ENCODE measurements around the gene CES4A. TPM values are rescaled to one million over a fixed set of nuclear protein-coding genes. Genes with fewer than 3 reads are reported as not detected.
A peak's percentile ranks its signal among the peaks of the same experiment; 100 is the strongest.

The CES4A gene
- total and polyA plus RNA-seq, 4 donors: 1.9 to 22.7 (median 9.9) TPM

GRCh38 chr16:67017810-67018488, 29.6 kb downstream of the CES4A start:
- Histone ChIP-seq H3K27ac (ENCODE audit: low read depth in 1 of 2, low read length in 2 of 2) (no peak overlapping the region), H3K9me3 (ENCODE audit: control insufficient read depth, low read length) (no peaks in the 10 kb centered on the region), H3K27me3 (ENCODE audit: control insufficient read depth in 1 of 2, insufficient read depth in 2 of 2, low read length in 1 of 2) (no peaks in the 10 kb centered on the region), H3K4me3 (ENCODE audit: low read length in 2 of 2) (no peak overlapping the region), H3K36me3 (ENCODE audit: control insufficient read depth in 1 of 2, insufficient read depth in 2 of 2, low read length in 1 of 2) (no peaks in the 10 kb centered on the region), H3K4me1 (ENCODE audit: control insufficient read depth in 1 of 2, insufficient read depth in 2 of 2, low read length in 2 of 2) (no peaks in the 10 kb centered on the region)
- DNase-seq (peak; percentile 72 to 79), ATAC-seq (ENCODE audit: low FRiP score) (peak; percentile 46)
- intact Hi-C loops (cut with DNase I): loop anchor here in 1 of 2 donors (5.0 kb wide), 2 partner anchors 116 to 139 kb away; partner anchors contain the start of genes FBXL8 and TRADD
- 52 to 54% methylated on average over 6 of the region's 6 CpGs for WGBS, 2 donors

- H3K27ac ChIP-seq (ENCODE audit: low read depth in 1 of 2, low read length in 2 of 2): no peak overlapping the region
- no peaks in the 10 kb centered on the region for H3K9me3 ChIP-seq (ENCODE audit: control insufficient read depth, low read length)
- 90 to 94% methylated on average over 8 of the region's 8 CpGs for WGBS, 2 donors
- no peaks in the 10 kb centered on the region for H3K4me1 ChIP-seq (ENCODE audit: control insufficient read depth in 1 of 2, insufficient read depth in 2 of 2, low read length in 2 of 2)
- ATAC-seq (ENCODE audit: low FRiP score) (no peak), DNase-seq (peak in 1 of 2 donors; percentile 21)
- intact Hi-C loops (cut with DNase I): loop anchor here in 1 of 2 donors (5.0 kb wide), 2 partner anchors 117 to 138 kb away; partner anchors contain the start of genes FBXL8 and TRADD
- no peaks in the 10 kb centered on the region for H3K36me3 ChIP-seq (ENCODE audit: control insufficient read depth in 1 of 2, insufficient read depth in 2 of 2, low read length in 1 of 2)
- no peak overlapping the region for H3K4me3 ChIP-seq (ENCODE audit: low read length in 2 of 2)
- no peaks in the 10 kb centered on the region for H3K27me3 ChIP-seq (ENCODE audit: control insufficient read depth in 1 of 2, insufficient read depth in 2 of 2, low read length in 1 of 2)
Observed at GRCh38 chr16:67019171-67019570, 30.8 kb downstream of the CES4A start.

DNA sequence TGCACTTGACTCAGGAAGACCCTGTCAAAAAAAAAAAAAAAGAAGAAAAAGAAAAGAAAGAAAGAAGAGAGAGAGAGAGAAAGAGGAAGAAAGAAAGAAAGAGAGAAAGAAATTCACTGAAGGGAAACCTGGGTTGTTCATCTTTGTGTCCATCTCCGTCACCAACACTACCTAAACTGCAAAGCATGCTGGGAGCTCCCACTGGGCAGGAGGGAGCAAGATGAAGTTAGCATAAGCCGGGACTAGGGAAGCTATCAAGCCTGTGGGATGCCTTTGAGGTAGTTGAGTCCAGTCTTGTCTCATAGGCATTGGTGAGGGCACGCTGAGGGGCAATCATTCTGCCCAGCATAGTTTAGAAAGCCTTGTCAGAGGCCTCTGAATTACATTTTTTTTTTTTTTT, 32.9 kb downstream of the CES4A start:
- H3K4me1 ChIP-seq (ENCODE audit: control insufficient read depth in 1 of 2, insufficient read depth in 2 of 2, low read length in 2 of 2): no peaks in the 10 kb centered on the region
- no peaks in the 10 kb centered on the region for H3K27me3 ChIP-seq (ENCODE audit: control insufficient read depth in 1 of 2, insufficient read depth in 2 of 2, low read length in 1 of 2)
- no peaks in the 10 kb centered on the region for H3K36me3 ChIP-seq (ENCODE audit: control insufficient read depth in 1 of 2, insufficient read depth in 2 of 2, low read length in 1 of 2)
- intact Hi-C loops (cut with DNase I): no loop called here
- H3K9me3 ChIP-seq (ENCODE audit: control insufficient read depth, low read length): no peaks in the 10 kb centered on the region
- DNase-seq: no peak
- WGBS, 2 donors: 86 to 90% methylated on average over 3 of the region's 3 CpGs
- no peak for ATAC-seq (ENCODE audit: low FRiP score)
- H3K27ac ChIP-seq (ENCODE audit: low read depth in 1 of 2, low read length in 2 of 2): no peak overlapping the region
- H3K4me3 ChIP-seq (ENCODE audit: low read length in 2 of 2): no peak overlapping the region

GRCh38 chr16:67022531-67023214, 34.3 kb downstream of the CES4A start:
- Histone ChIP-seq H3K36me3 (ENCODE audit: control insufficient read depth in 1 of 2, insufficient read depth in 2 of 2, low read length in 1 of 2) (no peaks in the 10 kb centered on the region), H3K4me1 (ENCODE audit: control insufficient read depth in 1 of 2, insufficient read depth in 2 of 2, low read length in 2 of 2) (no peaks in the 10 kb centered on the region), H3K27me3 (ENCODE audit: control insufficient read depth in 1 of 2, insufficient read depth in 2 of 2, low read length in 1 of 2) (no peaks in the 10 kb centered on the region), H3K27ac (ENCODE audit: low read depth in 1 of 2, low read length in 2 of 2) (no peak overlapping the region), H3K4me3 (ENCODE audit: low read length in 2 of 2) (no peak overlapping the region), H3K9me3 (ENCODE audit: control insufficient read depth, low read length) (no peaks in the 10 kb centered on the region)
- intact Hi-C loops (cut with DNase I): no loop called here
- ATAC-seq (ENCODE audit: low FRiP score) (no peak), DNase-seq (no peak)
- 63 to 67% methylated on average over 4 of the region's 4 CpGs for WGBS, 2 donors

- H3K27ac ChIP-seq (ENCODE audit: low read depth in 1 of 2, low read length in 2 of 2): no peak overlapping the region
- no peaks in the 10 kb centered on the region for H3K27me3 ChIP-seq (ENCODE audit: control insufficient read depth in 1 of 2, insufficient read depth in 2 of 2, low read length in 1 of 2)
- H3K36me3 ChIP-seq (ENCODE audit: control insufficient read depth in 1 of 2, insufficient read depth in 2 of 2, low read length in 1 of 2): no peaks in the 10 kb centered on the region
- H3K4me3 ChIP-seq (ENCODE audit: low read length in 2 of 2): no peak overlapping the region
- WGBS, 2 donors: 100% methylated on average over 1 of the region's 1 CpG
- ATAC-seq (ENCODE audit: low FRiP score): no peak
- no peaks in the 10 kb centered on the region for H3K9me3 ChIP-seq (ENCODE audit: control insufficient read depth, low read length)
- intact Hi-C loops (cut with DNase I): no loop called here
- DNase-seq: no peak
- H3K4me1 ChIP-seq (ENCODE audit: control insufficient read depth in 1 of 2, insufficient read depth in 2 of 2, low read length in 2 of 2): no peaks in the 10 kb centered on the region
Observed at GRCh38 chr16:67023689-67024088, 35.3 kb downstream of the CES4A start.

DNA sequence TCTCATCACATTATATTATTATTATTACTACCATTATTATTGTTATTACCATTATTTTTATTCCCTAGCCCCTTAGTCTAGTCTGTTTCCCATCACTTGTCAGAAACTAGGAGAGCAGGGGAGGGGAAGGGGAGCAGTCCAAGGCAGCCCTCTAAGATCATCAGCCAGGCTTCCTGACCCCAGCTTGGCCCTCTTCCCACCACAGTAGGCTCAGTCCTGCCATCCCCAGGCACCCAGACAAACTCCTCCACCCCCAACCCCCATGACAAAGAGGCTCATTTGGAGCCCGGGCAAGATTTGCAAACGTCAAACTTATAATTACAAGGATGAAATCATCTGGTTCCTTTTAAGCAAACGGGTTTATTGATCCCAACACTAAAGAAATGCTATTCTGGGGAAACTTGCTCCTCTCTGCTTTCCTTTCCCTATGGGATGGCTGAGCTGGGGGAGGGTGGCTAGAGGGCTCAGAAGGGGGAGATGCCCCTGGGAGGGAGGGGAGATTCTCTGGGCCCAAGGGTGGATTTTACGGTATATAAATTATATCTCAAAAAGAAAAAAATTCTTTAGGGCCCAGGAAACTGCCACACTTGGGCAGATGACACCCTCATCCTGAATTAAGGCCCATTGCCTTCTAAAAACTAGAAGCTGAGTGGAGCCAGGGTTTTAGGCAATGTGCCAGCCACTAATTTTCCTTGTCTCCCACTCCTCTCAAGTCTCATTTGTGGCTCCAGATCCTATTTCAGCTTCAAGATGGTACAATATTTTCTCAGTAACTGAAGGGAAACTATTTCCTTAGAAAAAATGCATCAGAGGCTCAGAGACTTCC, 36.2 kb downstream of the CES4A start:
- 78 to 86% methylated on average over 4 of the region's 4 CpGs for WGBS, 2 donors
- Histone ChIP-seq H3K27me3 (ENCODE audit: control insufficient read depth in 1 of 2, insufficient read depth in 2 of 2, low read length in 1 of 2) (no peaks in the 10 kb centered on the region), H3K4me3 (ENCODE audit: low read length in 2 of 2) (no peak overlapping the region), H3K27ac (ENCODE audit: low read depth in 1 of 2, low read length in 2 of 2) (no peak overlapping the region), H3K4me1 (ENCODE audit: control insufficient read depth in 1 of 2, insufficient read depth in 2 of 2, low read length in 2 of 2) (no peaks in the 10 kb centered on the region), H3K9me3 (ENCODE audit: control insufficient read depth, low read length) (no peaks in the 10 kb centered on the region), H3K36me3 (ENCODE audit: control insufficient read depth in 1 of 2, insufficient read depth in 2 of 2, low read length in 1 of 2) (no peaks in the 10 kb centered on the region)
- intact Hi-C loops (cut with DNase I): no loop called here
- DNase-seq (no peak), ATAC-seq (ENCODE audit: low FRiP score) (no peak)

DNA sequence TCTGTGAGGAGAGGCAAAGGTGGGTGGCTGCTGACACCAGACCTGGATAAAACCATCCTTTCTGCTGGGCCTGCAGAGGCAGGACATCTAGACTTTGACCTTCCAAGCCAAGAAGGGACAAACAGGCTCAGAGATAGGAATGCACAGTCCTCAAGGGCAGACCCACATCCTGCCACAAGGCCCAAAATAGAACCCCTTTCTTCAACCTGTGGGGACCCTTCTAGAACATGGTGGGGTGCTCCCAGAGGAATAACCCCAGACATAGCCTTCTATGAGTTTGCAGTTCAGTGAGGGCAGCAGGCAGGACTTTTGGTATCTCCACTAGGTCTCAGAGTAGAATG, 36.8 kb downstream of the CES4A start:
- Histone ChIP-seq H3K4me1 (ENCODE audit: control insufficient read depth in 1 of 2, insufficient read depth in 2 of 2, low read length in 2 of 2) (no peaks in the 10 kb centered on the region), H3K4me3 (ENCODE audit: low read length in 2 of 2) (no peak overlapping the region), H3K27me3 (ENCODE audit: control insufficient read depth in 1 of 2, insufficient read depth in 2 of 2, low read length in 1 of 2) (no peaks in the 10 kb centered on the region), H3K36me3 (ENCODE audit: control insufficient read depth in 1 of 2, insufficient read depth in 2 of 2, low read length in 1 of 2) (no peaks in the 10 kb centered on the region), H3K9me3 (ENCODE audit: control insufficient read depth, low read length) (no peaks in the 10 kb centered on the region), H3K27ac (ENCODE audit: low read depth in 1 of 2, low read length in 2 of 2) (no peak overlapping the region)
- DNase-seq (no peak), ATAC-seq (ENCODE audit: low FRiP score) (no peak)
- intact Hi-C loops (cut with DNase I): no loop called here

DNA sequence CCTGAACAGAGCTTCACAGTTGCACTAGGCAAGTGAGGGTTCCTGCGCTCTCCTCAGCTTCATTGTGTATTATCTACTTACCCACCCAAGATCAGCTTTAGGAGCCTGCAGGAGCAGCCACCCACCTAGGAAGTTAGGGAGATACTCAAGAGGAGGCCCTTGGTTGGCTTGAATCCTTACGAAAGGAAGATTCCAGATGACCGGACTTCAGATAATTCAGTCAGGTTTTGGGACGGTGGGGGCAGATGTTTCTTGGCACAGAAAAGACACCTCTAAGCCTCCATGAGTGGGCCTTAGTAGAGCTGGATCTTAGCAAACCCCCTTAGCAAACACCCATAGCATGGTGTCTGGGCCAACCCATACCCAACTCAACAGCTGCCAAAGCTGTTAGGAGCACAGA, 38.2 kb downstream of the CES4A start:
- H3K4me3 ChIP-seq (ENCODE audit: low read length in 2 of 2): no peak overlapping the region
- no peaks in the 10 kb centered on the region for H3K9me3 ChIP-seq (ENCODE audit: control insufficient read depth, low read length)
- 91 to 96% methylated on average over 4 of the region's 4 CpGs for WGBS, 2 donors
- ATAC-seq (ENCODE audit: low FRiP score) (no peak), DNase-seq (no peak)
- H3K27me3 ChIP-seq (ENCODE audit: control insufficient read depth in 1 of 2, insufficient read depth in 2 of 2, low read length in 1 of 2): no peaks in the 10 kb centered on the region
- H3K36me3 ChIP-seq (ENCODE audit: control insufficient read depth in 1 of 2, insufficient read depth in 2 of 2, low read length in 1 of 2): no peaks in the 10 kb centered on the region
- intact Hi-C loops (cut with DNase I): no loop called here
- no peak overlapping the region for H3K27ac ChIP-seq (ENCODE audit: low read depth in 1 of 2, low read length in 2 of 2)
- H3K4me1 ChIP-seq (ENCODE audit: control insufficient read depth in 1 of 2, insufficient read depth in 2 of 2, low read length in 2 of 2): no peaks in the 10 kb centered on the region
